Neural cell (in vitro differentiated cells): ENCODE measurements around the gene THEM5. TPM values are rescaled to one million over a fixed set of nuclear protein-coding genes. Genes with fewer than 3 reads are reported as not detected.

Experiments used
- H2AFZ ChIP-seq: fragments of 200-600, 300-800 bp; sonication (generic), shearing (Covaris generic); 2 replicates; pipeline ENCODE4 v1.6.0; 2014; ENCODE audit warnings: low read depth, mild to moderate bottlenecking, antibody characterized with exemption, low read length, moderate library complexity
- H3F3A ChIP-seq: fragments of 200-600 bp; shearing (Covaris generic); 2 replicates; pipeline ENCODE4 v1.6.1; 2016; ENCODE audit warnings: mild to moderate bottlenecking, moderate library complexity, mixed read lengths, antibody characterized with exemption, low read length; ENCODE audit not compliant: insufficient read depth, poor library complexity, severe bottlenecking
- H3K27ac ChIP-seq: fragments of 200-600, 300-800 bp; sonication (generic), shearing (Covaris generic); 2 replicates; pipeline ENCODE4 v1.5.1; 2014; ENCODE audit warnings: mild to moderate bottlenecking, low read length, moderate library complexity
- H3K27me3 ChIP-seq: fragments of 300-800, 200-600 bp; sonication (generic), shearing (Covaris generic); 2 replicates; pipeline ENCODE4 v1.6.0; 2014; ENCODE audit warnings: mild to moderate bottlenecking, low read depth, low read length, moderate library complexity; ENCODE audit not compliant: insufficient read depth
- H3K36me3 ChIP-seq: fragments of 300-800, 200-600 bp; sonication (generic), shearing (Covaris generic); 2 replicates; pipeline ENCODE4 v1.5.1; 2014; ENCODE audit warnings: mild to moderate bottlenecking, antibody characterized with exemption, low read length, moderate library complexity; ENCODE audit not compliant: insufficient read depth
- H3K4me2 ChIP-seq: fragments of 300-800, 200-600 bp; sonication (generic), shearing (Covaris generic); 2 replicates; pipeline ENCODE4 v1.6.0; 2014; ENCODE audit warnings: mild to moderate bottlenecking, low read length
- H3K4me3 ChIP-seq: fragments of 300-800, 200-600 bp; sonication (generic), shearing (Covaris generic); 2 replicates; pipeline ENCODE4 v1.5.1; 2014; ENCODE audit warnings: mild to moderate bottlenecking, low read length, moderate library complexity
- H3K79me2 ChIP-seq: fragments of 200-600 bp; shearing (Covaris generic); replicated peaks from 2 replicates; pipeline ENCODE4 v1.6.0; 2014; ENCODE audit warnings: mild to moderate bottlenecking, low read length, moderate library complexity; ENCODE audit not compliant: insufficient read depth
- H3K9ac ChIP-seq: fragments of 300-800, 200-600 bp; sonication (generic), shearing (Covaris generic); 2 replicates; pipeline ENCODE4 v1.6.1; 2016; ENCODE audit warnings: mild to moderate bottlenecking, low read length, mixed read lengths
- H3K9me2 ChIP-seq: fragments of 200-600 bp; shearing (Covaris generic); 2 replicates; pipeline ENCODE4 v1.6.1; 2016; ENCODE audit warnings: mild to moderate bottlenecking, low read length, mixed read lengths; ENCODE audit not compliant: insufficient read depth
- H3K9me3 ChIP-seq: fragments of 200-600, 300-800 bp; sonication (generic), shearing (Covaris generic); 2 replicates; pipeline ENCODE4 v1.6.1; 2016; ENCODE audit warnings: mild to moderate bottlenecking, mixed run types, low read length, moderate library complexity, mixed read lengths
- H4K20me1 ChIP-seq: fragments of 200-600 bp; shearing (Covaris generic); 2 replicates; pipeline ENCODE4 v1.6.1; 2016; ENCODE audit warnings: mild to moderate bottlenecking, mixed run types; ENCODE audit not compliant: insufficient read depth
- CTCF ChIP-seq: fragments of 450-650 bp; IDR thresholded peaks from 2 replicates; pipeline ENCODE4 v1.5.1; 2014; ENCODE audit warnings: antibody characterized with exemption, mild to moderate bottlenecking, moderate library complexity; ENCODE audit not compliant: poor library complexity, severe bottlenecking
- EP300 ChIP-seq: fragments of 450-650 bp; conservative IDR thresholded peaks from 2 replicates; pipeline ENCODE4 v1.6.1; 2014; ENCODE audit warnings: antibody characterized with exemption, mild to moderate bottlenecking, moderate library complexity; ENCODE audit not compliant: poor library complexity, severe bottlenecking
- EZH2 ChIP-seq: fragments of 200-600, 300-800 bp; shearing (Covaris generic), sonication (generic); IDR thresholded peaks from 2 replicates; pipeline ENCODE4 v1.6.1; 2014; ENCODE audit warnings: antibody characterized with exemption, low read length, borderline replicate concordance, mild to moderate bottlenecking; ENCODE audit not compliant: insufficient read depth, poor library complexity, severe bottlenecking
- MXI1 ChIP-seq: fragments of 450-650 bp; conservative IDR thresholded peaks from 2 replicates; pipeline ENCODE4 v1.6.1; 2014; ENCODE audit warnings: antibody characterized with exemption, mild to moderate bottlenecking; ENCODE audit not compliant: poor library complexity, severe bottlenecking
- POLR2AphosphoS5 ChIP-seq: IDR thresholded peaks from 2 replicates; pipeline ENCODE4 v1.6.1; 2012
- RAD21 ChIP-seq: fragments of 450-650 bp; conservative IDR thresholded peaks from 2 replicates; pipeline ENCODE4 v1.6.1; 2014; ENCODE audit warnings: antibody characterized with exemption, mild to moderate bottlenecking, moderate library complexity
- REST ChIP-seq: IDR thresholded peaks from 2 replicates; pipeline ENCODE4 v1.6.1; 2012; ENCODE audit warnings: borderline replicate concordance
- SMC3 ChIP-seq: fragments of 450-650 bp; conservative IDR thresholded peaks from 2 replicates; pipeline ENCODE4 v1.6.1; 2014; ENCODE audit warnings: antibody characterized with exemption, mild to moderate bottlenecking, moderate library complexity; ENCODE audit not compliant: poor library complexity
- TAF1 ChIP-seq: IDR thresholded peaks from 2 replicates; pipeline ENCODE4 v1.6.1; 2012; ENCODE audit warnings: low read depth
- polyA plus RNA-seq: library from polyadenylated mRNA; depleted of rRNA; stranded (reverse); fragments of >200 nt; gene quantifications from 2 replicates; pipeline ENCODE4 v1.2.3, GENCODE V29; 2014

The THEM5 gene
- polyA plus RNA-seq, 1 donor from 2014 or later: not detected

GRCh38 chr1:151815716-151816327 is 37.7 kb downstream of the THEM5 start:
- Histone ChIP-seq H3K27me3 (no peaks in the 10 kb centered on the region), H3K9me3 (no peaks in the 10 kb centered on the region), H3K9me2 (no peaks in the 10 kb centered on the region), H3K4me2 (no peak overlapping the region), H3K79me2 (no peaks in the 10 kb centered on the region), H3K9ac (no peak overlapping the region), H3K36me3 (no peaks in the 10 kb centered on the region), H3K4me3 (no peak overlapping the region), H2AFZ (no peak overlapping the region), H4K20me1 (no peaks in the 10 kb centered on the region), H3K27ac (no peak overlapping the region), H3F3A (no peaks in the 10 kb centered on the region)
- TF ChIP-seq RAD21: no peak
- no peak for TF ChIP-seq CTCF
- no peak for TF ChIP-seq EP300
- no peak for TF ChIP-seq SMC3
- TF ChIP-seq EZH2: no peak
- no peak for TF ChIP-seq MXI1
- no peak for TF ChIP-seq TAF1
- TF ChIP-seq REST: no peak
- no peak for TF ChIP-seq POLR2AphosphoS5

GRCh38 chr1:151814971-151815545 is 38.5 kb downstream of the THEM5 start:
- Histone ChIP-seq H4K20me1 (no peaks in the 10 kb centered on the region), H3K79me2 (no peaks in the 10 kb centered on the region), H3K9me3 (no peaks in the 10 kb centered on the region), H3K9ac (no peak overlapping the region), H3K4me3 (no peak overlapping the region), H2AFZ (no peak overlapping the region), H3K4me2 (no peak overlapping the region), H3K27me3 (no peaks in the 10 kb centered on the region), H3K36me3 (no peaks in the 10 kb centered on the region), H3F3A (no peaks in the 10 kb centered on the region), H3K27ac (no peak overlapping the region), H3K9me2 (no peaks in the 10 kb centered on the region)
- TF ChIP-seq POLR2AphosphoS5: no peak
- no peak for TF ChIP-seq REST
- TF ChIP-seq RAD21: no peak
- no peak for TF ChIP-seq SMC3
- TF ChIP-seq CTCF: no peak
